Chondrocyte (in vitro differentiated cells): ENCODE measurements around the gene FXYD3. TPM values are rescaled to one million over a fixed set of nuclear protein-coding genes. Genes with fewer than 3 reads are reported as not detected.

Experiments used
- DNase-seq: peaks from one replicate; pipeline ENCODE4 v3.0.0; 2021; ENCODE audit warnings: mixed read lengths, low spot score
- H3K27ac Mint-ChIP-seq: one replicate; pipeline ENCODE4 v1.8.0; 2021; ENCODE audit warnings: mild to moderate bottlenecking, moderate library complexity, mixed read lengths; ENCODE audit not compliant: unreplicated experiment
- H3K27me3 Mint-ChIP-seq: 2 replicates; pipeline ENCODE4 v1.8.0; 2021; ENCODE audit warnings: low read depth, mixed read lengths
- H3K36me3 Mint-ChIP-seq: 2 replicates; pipeline ENCODE4 v1.8.0; 2021; ENCODE audit warnings: low read depth, mixed read lengths
- H3K4me1 Mint-ChIP-seq: 2 replicates; pipeline ENCODE4 v1.8.0; 2021; ENCODE audit warnings: low read depth, mild to moderate bottlenecking, mixed read lengths
- H3K4me3 Mint-ChIP-seq: one replicate; pipeline ENCODE4 v1.8.0; 2021; ENCODE audit warnings: mild to moderate bottlenecking, moderate library complexity, mixed read lengths; ENCODE audit not compliant: unreplicated experiment
- H3K9me3 Mint-ChIP-seq: 2 replicates; pipeline ENCODE4 v1.8.0; 2021; ENCODE audit warnings: low read depth, mixed read lengths
- total RNA-seq: library from RNA; stranded (reverse); gene quantifications from 3 replicates; pipeline ENCODE4 v1.2.1, GENCODE V29; 2021
- TF ChIP-seq, protein P1 (sequence below): fragments of 200-600 bp; sonication (generic); IDR thresholded peaks from 2 replicates; pipeline ENCODE4 v1.5.0; 2021; ENCODE audit warnings: antibody characterized with exemption, mild to moderate bottlenecking, moderate library complexity

Gene FXYD3
- total RNA-seq, 1 donor from 2014 or later = not detected

DNA sequence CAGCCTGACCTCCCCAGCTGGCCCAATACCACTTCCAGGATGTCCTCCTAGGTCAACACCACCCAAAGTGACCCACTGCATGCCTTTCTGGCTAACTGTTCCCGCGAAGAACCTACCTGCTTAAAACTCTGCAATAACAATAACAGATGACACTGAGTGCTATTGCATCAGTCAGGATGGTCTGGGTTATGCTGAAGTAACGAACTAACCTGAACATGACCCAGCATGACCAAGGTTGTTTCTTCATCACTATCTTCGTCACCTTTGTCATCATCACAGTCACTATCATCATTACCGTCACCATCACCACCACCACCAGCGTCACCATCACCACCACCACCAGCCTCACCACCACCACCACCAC, 10.6 kb upstream of the FXYD3 start:
- H3K4me3 Mint-ChIP-seq = no peak overlapping the region
- no peak for DNase-seq
- peaks cover 3% of the 10 kb centered on the region for H3K27me3 Mint-ChIP-seq
- TF ChIP-seq, protein P1, sequence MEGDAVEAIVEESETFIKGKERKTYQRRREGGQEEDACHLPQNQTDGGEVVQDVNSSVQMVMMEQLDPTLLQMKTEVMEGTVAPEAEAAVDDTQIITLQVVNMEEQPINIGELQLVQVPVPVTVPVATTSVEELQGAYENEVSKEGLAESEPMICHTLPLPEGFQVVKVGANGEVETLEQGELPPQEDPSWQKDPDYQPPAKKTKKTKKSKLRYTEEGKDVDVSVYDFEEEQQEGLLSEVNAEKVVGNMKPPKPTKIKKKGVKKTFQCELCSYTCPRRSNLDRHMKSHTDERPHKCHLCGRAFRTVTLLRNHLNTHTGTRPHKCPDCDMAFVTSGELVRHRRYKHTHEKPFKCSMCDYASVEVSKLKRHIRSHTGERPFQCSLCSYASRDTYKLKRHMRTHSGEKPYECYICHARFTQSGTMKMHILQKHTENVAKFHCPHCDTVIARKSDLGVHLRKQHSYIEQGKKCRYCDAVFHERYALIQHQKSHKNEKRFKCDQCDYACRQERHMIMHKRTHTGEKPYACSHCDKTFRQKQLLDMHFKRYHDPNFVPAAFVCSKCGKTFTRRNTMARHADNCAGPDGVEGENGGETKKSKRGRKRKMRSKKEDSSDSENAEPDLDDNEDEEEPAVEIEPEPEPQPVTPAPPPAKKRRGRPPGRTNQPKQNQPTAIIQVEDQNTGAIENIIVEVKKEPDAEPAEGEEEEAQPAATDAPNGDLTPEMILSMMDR = no peak
- no peaks in the 10 kb centered on the region for H3K36me3 Mint-ChIP-seq
- H3K9me3 Mint-ChIP-seq = no peaks in the 10 kb centered on the region
- H3K27ac Mint-ChIP-seq = no peak overlapping the region
- H3K4me1 Mint-ChIP-seq = no peaks in the 10 kb centered on the region

DNA sequence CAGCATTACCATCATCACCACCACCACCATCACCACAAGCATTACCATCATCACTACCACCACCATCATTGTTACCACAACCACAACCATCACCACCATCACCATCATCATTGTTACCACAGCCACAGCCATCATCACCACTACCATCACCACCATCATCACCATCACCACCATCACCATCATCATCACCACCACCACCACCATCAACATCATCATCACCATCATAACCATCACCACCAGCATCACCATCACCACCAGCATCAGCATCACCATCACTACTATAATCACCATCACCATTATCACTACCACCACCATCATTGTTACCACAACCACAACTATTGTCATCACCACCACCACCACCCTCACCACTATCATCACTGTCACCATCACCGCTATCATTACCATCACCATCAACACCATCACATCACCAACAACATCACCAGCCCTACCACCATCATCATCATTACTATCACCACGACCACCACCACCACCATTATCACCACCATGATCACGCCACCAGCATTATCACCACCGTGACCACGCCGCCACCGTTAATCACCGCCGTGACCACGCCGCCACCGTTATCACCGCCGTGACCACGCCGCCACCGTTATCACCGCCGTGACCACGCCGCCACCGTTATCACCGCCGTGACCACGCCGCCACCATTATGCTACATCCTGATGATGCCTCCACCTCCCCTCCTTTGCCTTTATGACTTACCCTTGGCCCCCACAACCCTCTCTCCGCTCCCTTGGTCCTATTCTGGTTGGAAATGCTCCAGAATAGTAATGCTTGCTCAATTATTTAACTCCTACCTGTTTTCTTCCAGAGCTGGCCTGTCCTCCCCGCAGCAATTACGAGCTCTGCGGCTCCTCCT, 10.0 kb upstream of the FXYD3 start:
- Mint-ChIP-seq H3K9me3 (no peaks in the 10 kb centered on the region), H3K27me3 (peaks cover 3% of the 10 kb centered on the region), H3K27ac (no peak overlapping the region), H3K4me1 (no peaks in the 10 kb centered on the region), H3K36me3 (no peaks in the 10 kb centered on the region), H3K4me3 (no peak overlapping the region)
- DNase-seq = no peak
- TF ChIP-seq, protein P1 = no peak

DNA sequence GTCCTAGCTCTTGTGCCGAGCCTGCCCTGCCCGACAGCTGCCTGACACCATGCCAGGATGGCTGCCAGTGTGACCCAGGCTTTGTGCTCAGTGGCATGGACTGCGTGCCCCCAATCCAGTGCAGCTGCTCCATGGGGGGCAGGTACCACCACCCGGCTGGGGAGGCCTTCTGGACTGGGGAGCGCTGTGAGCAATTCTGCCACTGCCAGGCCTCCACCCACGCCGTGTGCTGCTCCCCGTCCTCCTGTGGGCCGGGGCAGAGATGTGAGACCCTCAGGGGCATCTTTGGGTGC, 9.4 kb upstream of the FXYD3 start:
- no peaks in the 10 kb centered on the region for H3K9me3 Mint-ChIP-seq
- TF ChIP-seq, protein P1 = no peak
- no peak overlapping the region for H3K4me3 Mint-ChIP-seq
- no peak overlapping the region for H3K27ac Mint-ChIP-seq
- H3K36me3 Mint-ChIP-seq = no peaks in the 10 kb centered on the region
- peaks cover 3% of the 10 kb centered on the region for H3K27me3 Mint-ChIP-seq
- no peak for DNase-seq
- H3K4me1 Mint-ChIP-seq = no peaks in the 10 kb centered on the region

DNA sequence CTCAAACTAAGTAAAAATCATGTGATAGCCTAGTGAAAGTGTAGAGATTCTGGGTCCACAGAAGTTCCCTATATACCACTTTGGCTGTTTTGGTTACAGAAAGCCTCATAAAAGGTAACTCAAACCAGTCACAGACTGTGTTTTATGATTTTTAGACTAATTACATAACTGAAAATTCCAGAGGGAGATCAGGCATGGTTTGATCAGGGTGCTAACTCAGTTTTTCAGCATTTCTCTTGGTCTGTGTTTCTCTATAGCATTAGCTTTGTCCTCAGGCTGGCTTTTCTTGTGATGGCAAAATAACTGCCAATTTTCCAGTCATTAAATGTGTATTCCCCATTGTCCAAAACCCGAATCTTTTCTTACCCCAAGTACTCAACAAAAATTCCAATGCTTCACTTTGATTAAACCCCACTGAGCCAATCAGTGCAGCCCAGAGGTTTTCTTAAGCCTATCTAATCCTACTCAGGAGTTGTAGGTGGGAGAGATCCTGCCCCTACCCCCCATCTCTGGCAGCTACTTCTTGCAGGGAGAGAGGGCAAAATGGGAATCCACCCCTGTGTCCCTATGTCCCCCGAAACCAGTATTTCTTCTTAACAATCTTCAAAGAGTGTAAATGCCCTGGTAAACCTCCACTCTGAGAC, 8.6 kb upstream of the FXYD3 start:
- DNase-seq = no peak
- H3K27ac Mint-ChIP-seq = no peak overlapping the region

DNA sequence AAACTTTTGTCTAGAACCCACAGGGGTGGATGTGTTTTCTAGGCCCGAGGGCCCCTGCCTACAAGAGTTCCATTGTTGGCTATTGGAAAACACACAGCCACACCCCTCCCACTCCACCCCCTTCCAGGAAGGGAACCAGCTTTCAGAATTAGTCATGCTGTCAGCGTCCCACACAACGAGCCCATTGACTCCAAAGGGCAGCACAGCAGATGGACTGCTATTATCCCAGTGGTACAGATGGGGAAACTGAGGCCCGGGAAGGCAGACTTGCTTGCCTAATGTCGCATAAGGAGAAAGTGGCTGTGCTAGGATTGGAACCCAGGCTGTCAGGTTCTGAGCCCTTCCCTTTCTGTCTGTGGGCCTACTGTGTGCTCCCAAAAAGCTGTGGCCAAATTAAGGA, 8.1 kb upstream of the FXYD3 start:
- H3K4me1 Mint-ChIP-seq = no peaks in the 10 kb centered on the region
- TF ChIP-seq, protein P1 = no peak
- no peak overlapping the region for H3K27ac Mint-ChIP-seq
- no peak overlapping the region for H3K4me3 Mint-ChIP-seq
- no peaks in the 10 kb centered on the region for H3K36me3 Mint-ChIP-seq
- peaks cover 6% of the 10 kb centered on the region for H3K27me3 Mint-ChIP-seq
- DNase-seq = no peak
- H3K9me3 Mint-ChIP-seq = no peaks in the 10 kb centered on the region

More for the DNA sequence above, 8.6 kb upstream of the FXYD3 start:
- no peaks in the 10 kb centered on the region for H3K9me3 Mint-ChIP-seq
- H3K4me3 Mint-ChIP-seq = no peak overlapping the region
- TF ChIP-seq, protein P1 = no peak
- no peaks in the 10 kb centered on the region for H3K4me1 Mint-ChIP-seq
- H3K27me3 Mint-ChIP-seq = peaks cover 5% of the 10 kb centered on the region
- H3K36me3 Mint-ChIP-seq = no peaks in the 10 kb centered on the region
